ENCODE data around the gene PALLD. TPM values are rescaled to one million over a fixed set of nuclear protein-coding genes. Genes with fewer than 3 reads are reported as not detected.

PALLD gene
- total and polyA plus RNA-seq, 2 of the 13 experiments (the other 11 are each of a cell fraction or from before 2014, with no cell fraction given), result 0.50 to 1.5 TPM

GRCh38 chr4:168843635-168844034 lies 346.8 kb downstream of the PALLD start (continued):
- TF ChIP-seq HNF1A (IDR thresholded peaks at IDR 0.05; ENCODE audit: low read depth), result no peak
- TF ChIP-seq HNF1A (CRISPR knock-in tag; IDR thresholded peaks at IDR 0.05; ENCODE audit: borderline replicate concordance), result no peak
- no peak for TF ChIP-seq EEA1 (CRISPR knock-in tag; IDR thresholded peaks at IDR 0.05; ENCODE audit: borderline replicate concordance)
- TF ChIP-seq HMGXB4 (CRISPR knock-in tag; IDR thresholded peaks at IDR 0.05; ENCODE audit: borderline replicate concordance in 1 of 2, low read depth in 1 of 2), result no peak
- no peak for TF ChIP-seq ZNF574 (CRISPR knock-in tag; IDR thresholded peaks at IDR 0.05)
- no peak for TF ChIP-seq ZFP36L2 (CRISPR knock-in tag; IDR thresholded peaks at IDR 0.05)
- TF ChIP-seq ZNF619 (CRISPR knock-in tag; IDR thresholded peaks at IDR 0.05), result no peak
- no peak for TF ChIP-seq THYN1 (CRISPR knock-in tag; IDR thresholded peaks at IDR 0.05; ENCODE audit: borderline replicate concordance, low read depth)
- TF ChIP-seq ZNF614 (CRISPR knock-in tag; IDR thresholded peaks at IDR 0.05; ENCODE audit: borderline replicate concordance), result no peak
